Measurements from ENCODE around the gene NSD1. TPM values are rescaled to one million over a fixed set of nuclear protein-coding genes. Genes with fewer than 3 reads are reported as not detected.

NSD1 gene
- polyA plus RNA-seq, 1 donor (not counting 4 experiments of a cell fraction or from before 2014, with no cell fraction given) = 13.6 TPM

- H3K4me2 ChIP-seq (ENCODE audit: control insufficient read depth, extremely low read depth, insufficient read depth, low read depth, low read length) = no peak overlapping the region
- H3K36me3 ChIP-seq (ENCODE audit: control insufficient read depth in 2 of 2, extremely low read depth in 1 of 2, insufficient read depth in 2 of 2, low read length in 2 of 2) = no peaks in the 10 kb centered on the region
- FAIRE-seq (no peak), DNase-seq (ENCODE audit: low read depth, low spot score) (no peak)
- no peaks in the 10 kb centered on the region for H3K79me2 ChIP-seq (ENCODE audit: control insufficient read depth, insufficient read depth, low read length)
- H3K9me3 ChIP-seq (ENCODE audit: control insufficient read depth, low read depth, low read length) = no peaks in the 10 kb centered on the region
- dilution Hi-C loops (cut with MboI; ENCODE audit: extremely low pct_ligation_motif_present, low sequenced_read_pairs) = no loop called here
- no peaks in the 10 kb centered on the region for H3K4me1 ChIP-seq (ENCODE audit: control insufficient read depth, extremely low read depth, insufficient read depth, low read length)
- H3K4me3 ChIP-seq (ENCODE audit: control insufficient read depth in 2 of 3, extremely low read depth in 1 of 3, insufficient read depth in 2 of 3, low read depth in 1 of 3, low read length in 3 of 3) = no peak overlapping the region
- H3K9ac ChIP-seq (ENCODE audit: control insufficient read depth, extremely low read depth, insufficient read depth, low read length) = no peak overlapping the region
- no peaks in the 10 kb centered on the region for H4K20me1 ChIP-seq (ENCODE audit: control insufficient read depth, extremely low read depth, insufficient read depth, low read length)
- H3K9me1 ChIP-seq (ENCODE audit: control insufficient read depth, extremely low read depth, insufficient read depth, low read length) = no peaks in the 10 kb centered on the region
- H3K27me3 ChIP-seq (ENCODE audit: control insufficient read depth, extremely low read depth, insufficient read depth, low read length) = no peaks in the 10 kb centered on the region
- no peak overlapping the region for H2AFZ ChIP-seq (ENCODE audit: control insufficient read depth, low read length)
- TF ChIP-seq EZH2 (IDR thresholded peaks at IDR 0.05; ENCODE audit: low read length) = no peak
- no peak for TF ChIP-seq CTCF (optimal IDR thresholded peaks at IDR 0.05 in 1 of 3, IDR thresholded peaks at IDR 0.05 in 1 of 3, conservative IDR thresholded peaks at IDR 0.05 in 1 of 3; ENCODE audit: extremely low read depth in 1 of 3, insufficient read depth in 2 of 3, low read length in 3 of 3)
- no peak overlapping the region for H3K27ac ChIP-seq (ENCODE audit: control insufficient read depth, insufficient read depth, low read length)
Observed at GRCh38 chr5:177092178-177093081, 41.1 kb upstream of the NSD1 start.

DNA sequence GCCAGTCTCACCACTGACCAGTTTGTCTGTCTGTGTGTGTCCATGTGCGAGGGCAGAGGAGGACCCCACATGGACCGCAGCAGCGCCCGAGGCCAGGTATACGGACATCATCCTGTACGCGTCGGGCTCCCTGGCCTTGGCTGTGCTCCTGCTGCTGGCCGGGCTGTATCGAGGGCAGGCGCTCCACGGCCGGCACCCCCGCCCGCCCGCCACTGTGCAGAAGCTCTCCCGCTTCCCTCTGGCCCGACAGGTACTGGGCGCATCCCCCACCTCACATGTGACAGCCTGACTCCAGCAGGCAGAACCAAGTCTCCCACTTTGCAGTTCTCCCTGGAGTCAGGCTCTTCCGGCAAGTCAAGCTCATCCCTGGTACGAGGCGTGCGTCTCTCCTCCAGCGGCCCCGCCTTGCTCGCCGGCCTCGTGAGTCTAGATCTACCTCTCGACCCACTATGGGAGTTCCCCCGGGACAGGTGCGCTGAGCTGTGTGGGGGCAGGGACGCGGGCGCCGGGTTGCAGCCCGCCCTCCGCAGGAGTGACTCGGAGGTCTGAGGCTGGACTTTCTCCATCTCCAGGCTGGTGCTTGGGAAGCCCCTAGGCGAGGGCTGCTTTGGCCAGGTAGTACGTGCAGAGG, 40.4 kb upstream of the NSD1 start:
- dilution Hi-C loops (cut with MboI; ENCODE audit: extremely low pct_ligation_motif_present, low sequenced_read_pairs) = no loop called here
- no peak overlapping the region for H2AFZ ChIP-seq (ENCODE audit: control insufficient read depth, low read length)
- H3K79me2 ChIP-seq (ENCODE audit: control insufficient read depth, insufficient read depth, low read length) = no peaks in the 10 kb centered on the region
- H3K4me3 ChIP-seq (ENCODE audit: control insufficient read depth in 2 of 3, extremely low read depth in 1 of 3, insufficient read depth in 2 of 3, low read depth in 1 of 3, low read length in 3 of 3) = no peak overlapping the region
- H3K4me2 ChIP-seq (ENCODE audit: control insufficient read depth, extremely low read depth, insufficient read depth, low read depth, low read length) = no peak overlapping the region
- no peak overlapping the region for H3K27ac ChIP-seq (ENCODE audit: control insufficient read depth, insufficient read depth, low read length)
- FAIRE-seq (no peak), DNase-seq (ENCODE audit: low read depth, low spot score) (no peak)
- H3K27me3 ChIP-seq (ENCODE audit: control insufficient read depth, extremely low read depth, insufficient read depth, low read length) = no peaks in the 10 kb centered on the region
- H3K9me1 ChIP-seq (ENCODE audit: control insufficient read depth, extremely low read depth, insufficient read depth, low read length) = no peaks in the 10 kb centered on the region
- no peaks in the 10 kb centered on the region for H4K20me1 ChIP-seq (ENCODE audit: control insufficient read depth, extremely low read depth, insufficient read depth, low read length)
- no peak overlapping the region for H3K9ac ChIP-seq (ENCODE audit: control insufficient read depth, extremely low read depth, insufficient read depth, low read length)
- H3K36me3 ChIP-seq (ENCODE audit: control insufficient read depth in 2 of 2, extremely low read depth in 1 of 2, insufficient read depth in 2 of 2, low read length in 2 of 2) = no peaks in the 10 kb centered on the region
- no peaks in the 10 kb centered on the region for H3K4me1 ChIP-seq (ENCODE audit: control insufficient read depth, extremely low read depth, insufficient read depth, low read length)
- H3K9me3 ChIP-seq (ENCODE audit: control insufficient read depth, low read depth, low read length) = no peaks in the 10 kb centered on the region
- TF ChIP-seq CTCF (optimal IDR thresholded peaks at IDR 0.05 in 1 of 3, IDR thresholded peaks at IDR 0.05 in 1 of 3, conservative IDR thresholded peaks at IDR 0.05 in 1 of 3; ENCODE audit: extremely low read depth in 1 of 3, insufficient read depth in 2 of 3, low read length in 3 of 3) = no peak
- no peak for TF ChIP-seq EZH2 (IDR thresholded peaks at IDR 0.05; ENCODE audit: low read length)

Measured in keratinocyte (primary cell).